BJ (cell line): ENCODE data around the gene SERPINH1. TPM values are rescaled to one million over a fixed set of nuclear protein-coding genes. Genes with fewer than 3 reads are reported as not detected.
A peak's percentile ranks its signal among the peaks of the same experiment; 100 is the strongest.

Source experiments
- CTCF ChIA-PET: fragments of 350-600 bp; formaldehyde crosslinking; extraction: SDS; loops from one replicate; lab custom pipeline; 2021; ENCODE audit warnings: antibody characterized with exemption, inconsistent platforms; lab: Yijun Ruan, JAX
- POLR2A ChIA-PET: fragments of 300-600 bp; sonication (Branson Sonifier 250); formaldehyde crosslinking; extraction: SDS; loops from one replicate; lab custom pipeline; 2021; ENCODE audit warnings: antibody characterized with exemption; lab: Charles Lee
- DNase-seq: peaks from one replicate; pipeline ENCODE4 v3.0.0-alpha.2; 2011; ENCODE audit warnings: low read depth
- H3K27me3 ChIP-seq: 2 replicates; pipeline ENCODE4 v1.6.0; 2011; ENCODE audit warnings: low read length; ENCODE audit not compliant: control insufficient read depth, insufficient read depth
- H3K36me3 ChIP-seq: 2 replicates; pipeline ENCODE4 v1.5.1; 2011; ENCODE audit warnings: low read length; ENCODE audit not compliant: control insufficient read depth, insufficient read depth
- H3K4me3 ChIP-seq: 2 replicates; pipeline ENCODE4 v1.5.1; 2011; ENCODE audit warnings: low read depth, mild to moderate bottlenecking, control low read depth, low read length
- polyA plus RNA-seq: library from polyadenylated mRNA; depleted of rRNA; stranded (reverse); fragments of >200 nt; gene quantifications from 2 replicates; pipeline ENCODE4 v1.2.3, GENCODE V29; 2011
- TF ChIP-seq, protein P1 (sequence below): IDR thresholded peaks from 2 replicates; pipeline ENCODE4 v1.5.1; 2011; ENCODE audit warnings: low read depth, mild to moderate bottlenecking, control low read depth, inconsistent platforms, low read length, moderate library complexity; ENCODE audit not compliant: insufficient read depth

SERPINH1 gene
- polyA plus RNA-seq, 1 experiment, result 1,604 TPM

- Histone ChIP-seq H3K4me3 (peak overlapping the region; percentile 7; the same call in 1 of the 2 replicates), H3K36me3 (peaks cover 5% of the 10 kb centered on the region), H3K27me3 (no peaks in the 10 kb centered on the region)
- TF ChIP-seq, protein P1, sequence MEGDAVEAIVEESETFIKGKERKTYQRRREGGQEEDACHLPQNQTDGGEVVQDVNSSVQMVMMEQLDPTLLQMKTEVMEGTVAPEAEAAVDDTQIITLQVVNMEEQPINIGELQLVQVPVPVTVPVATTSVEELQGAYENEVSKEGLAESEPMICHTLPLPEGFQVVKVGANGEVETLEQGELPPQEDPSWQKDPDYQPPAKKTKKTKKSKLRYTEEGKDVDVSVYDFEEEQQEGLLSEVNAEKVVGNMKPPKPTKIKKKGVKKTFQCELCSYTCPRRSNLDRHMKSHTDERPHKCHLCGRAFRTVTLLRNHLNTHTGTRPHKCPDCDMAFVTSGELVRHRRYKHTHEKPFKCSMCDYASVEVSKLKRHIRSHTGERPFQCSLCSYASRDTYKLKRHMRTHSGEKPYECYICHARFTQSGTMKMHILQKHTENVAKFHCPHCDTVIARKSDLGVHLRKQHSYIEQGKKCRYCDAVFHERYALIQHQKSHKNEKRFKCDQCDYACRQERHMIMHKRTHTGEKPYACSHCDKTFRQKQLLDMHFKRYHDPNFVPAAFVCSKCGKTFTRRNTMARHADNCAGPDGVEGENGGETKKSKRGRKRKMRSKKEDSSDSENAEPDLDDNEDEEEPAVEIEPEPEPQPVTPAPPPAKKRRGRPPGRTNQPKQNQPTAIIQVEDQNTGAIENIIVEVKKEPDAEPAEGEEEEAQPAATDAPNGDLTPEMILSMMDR, result no peak
- no peak for DNase-seq
- ChIA-PET CTCF (interaction anchor here (0.6 to 9.8 kb wide), 6 partner anchors 12 to 95 kb away, joined by 3 to 74 read pairs (median 4); no protein-coding TSS in a partner anchor), POLR2A (interaction anchor here (0.6 to 0.7 kb wide), 3 partner anchors 19 to 490 kb away, joined by 3 to 7 read pairs (median 3); no protein-coding TSS in a partner anchor)
These were observed 2.9 kb upstream of the SERPINH1 start for GRCh38 chr11:75558939-75559843.

DNA sequence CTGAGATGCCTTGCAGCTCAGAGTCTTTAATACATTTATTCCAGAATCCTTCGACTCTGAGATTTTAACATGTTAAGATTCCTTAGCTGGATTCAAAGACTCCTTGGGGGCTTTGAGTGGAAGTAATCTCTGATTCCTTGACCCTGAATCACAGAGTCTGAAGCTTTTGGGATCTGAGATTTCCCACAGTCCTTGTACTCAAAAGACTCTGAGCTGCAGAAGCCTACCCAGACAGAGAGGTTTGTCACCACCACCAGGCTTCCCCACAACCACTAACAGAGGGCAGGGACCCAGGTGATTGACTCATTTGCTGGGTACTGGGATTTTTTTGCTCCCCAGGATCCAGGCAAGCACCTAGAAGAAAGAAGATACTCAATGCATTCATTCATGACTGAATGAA is 1.4 kb upstream of the SERPINH1 start:
- ChIA-PET POLR2A (interaction anchor here (0.7 to 0.9 kb wide), 2 partner anchors 16 to 17 kb away, joined by 3 to 7 read pairs; no protein-coding TSS in a partner anchor), CTCF (interaction anchor here (0.7 to 9.8 kb wide), 5 partner anchors 8 to 144 kb away, joined by 3 to 74 read pairs (median 3); no protein-coding TSS in a partner anchor)
- TF ChIP-seq, protein P1, result no peak
- DNase-seq, result no peak
- Histone ChIP-seq H3K4me3 (no peak overlapping the region), H3K36me3 (peaks cover 6% of the 10 kb centered on the region), H3K27me3 (no peaks in the 10 kb centered on the region)

DNA sequence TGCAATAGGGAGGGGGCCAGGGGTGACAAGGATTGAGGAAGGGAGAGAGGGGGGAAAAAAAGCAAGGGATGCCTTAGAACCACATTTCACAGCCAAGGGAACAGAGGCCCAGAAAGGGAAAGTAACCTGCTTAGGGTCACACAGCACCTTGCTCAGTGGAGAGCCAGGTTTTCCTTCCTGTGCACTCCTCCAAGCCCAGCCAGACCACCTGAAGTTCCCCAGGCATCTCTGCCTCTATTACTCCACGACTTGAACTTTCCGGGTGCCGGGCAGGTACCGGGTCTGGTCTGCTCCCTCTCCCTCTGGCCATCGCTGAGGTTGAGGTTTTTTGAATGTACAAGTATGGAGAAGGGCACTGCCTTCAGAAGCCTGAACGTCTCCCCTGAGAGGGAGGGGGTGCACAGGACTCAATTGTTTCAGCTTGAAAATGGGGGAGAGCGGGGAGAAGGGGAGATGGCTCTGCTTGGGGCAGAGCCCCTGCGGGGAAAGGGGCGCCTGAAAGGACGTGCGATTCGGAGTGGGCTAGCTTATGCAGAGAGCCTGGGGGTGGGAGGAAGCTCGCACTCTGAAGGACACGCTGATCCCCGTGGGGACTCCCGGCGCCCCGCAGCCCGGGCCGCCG is 516 bp upstream of the SERPINH1 start:
- no peaks in the 10 kb centered on the region for H3K27me3 ChIP-seq
- H3K36me3 ChIP-seq, result peaks cover 14% of the 10 kb centered on the region
- no peak for DNase-seq
- POLR2A ChIA-PET, result interaction anchor here (0.5 to 1.7 kb wide), 3 partner anchors 7 to 101 kb away, joined by 3 to 22 read pairs (median 3); no protein-coding TSS in a partner anchor
- TF ChIP-seq, protein P1, result no peak
- peak overlapping the region; percentile 96 for H3K4me3 ChIP-seq
- CTCF ChIA-PET, result interaction anchor here (0.7 to 9.8 kb wide), 6 partner anchors 9 to 153 kb away, joined by 3 to 74 read pairs (median 4); no protein-coding TSS in a partner anchor

- H3K36me3 ChIP-seq, result peaks cover 26% of the 10 kb centered on the region
- peak overlapping the region; percentile 96 for H3K4me3 ChIP-seq
- ChIA-PET POLR2A (interaction anchor here (0.6 to 2.2 kb wide), 4 partner anchors 9 to 620 kb away, joined by 3 to 22 read pairs (median 4); no protein-coding TSS in a partner anchor), CTCF (interaction anchor here (0.9 to 9.8 kb wide), 7 partner anchors 9 to 273 kb away, joined by 3 to 74 read pairs (median 5); no protein-coding TSS in a partner anchor)
- no peaks in the 10 kb centered on the region for H3K27me3 ChIP-seq
- TF ChIP-seq, protein P1, result no peak
- no peak for DNase-seq
These were observed 907 bp downstream of the SERPINH1 start for GRCh38 chr11:75562836-75563484.
